Measurements from ENCODE around the gene POLR2F.

POLR2F gene

DNA sequence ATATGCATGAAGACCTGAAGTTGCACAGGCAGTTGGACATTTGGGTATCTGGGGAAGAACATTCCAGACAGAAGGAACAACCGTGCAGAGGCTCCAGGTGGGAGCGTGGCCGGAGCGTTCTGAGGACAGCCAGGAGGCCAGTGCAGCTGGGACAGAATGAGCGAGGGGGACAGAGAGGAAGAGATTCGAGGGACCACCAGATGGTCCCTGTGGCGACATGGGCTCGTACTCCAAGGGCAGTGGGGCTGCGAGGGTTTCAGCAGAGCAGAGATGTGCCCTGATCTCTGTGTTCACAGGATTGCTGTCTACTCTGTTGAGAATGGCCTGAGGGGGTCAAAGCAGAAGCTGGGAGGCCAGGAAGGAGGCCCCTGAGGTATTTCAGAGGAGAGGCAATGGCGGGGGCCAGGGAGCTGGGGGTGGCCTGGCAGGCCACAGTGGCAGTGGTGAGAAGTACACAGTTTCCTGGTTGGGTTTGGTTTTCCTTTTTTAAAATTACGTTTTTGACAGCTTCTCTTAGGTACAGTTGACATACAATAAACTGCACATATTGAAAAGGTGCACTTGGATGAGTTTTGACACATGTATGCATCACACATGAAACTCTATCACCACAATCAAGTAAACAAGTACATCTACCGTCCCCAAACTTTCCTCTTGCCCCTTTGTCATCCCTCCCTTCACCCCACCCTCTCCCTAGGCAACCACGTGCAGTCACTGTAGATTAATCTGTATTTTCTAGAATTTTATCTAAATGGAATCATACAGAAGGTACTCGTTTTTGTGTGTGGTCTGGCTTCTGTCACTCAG lies 55.7 kb downstream of the POLR2F start:
- DNase-seq = no peak

DNA sequence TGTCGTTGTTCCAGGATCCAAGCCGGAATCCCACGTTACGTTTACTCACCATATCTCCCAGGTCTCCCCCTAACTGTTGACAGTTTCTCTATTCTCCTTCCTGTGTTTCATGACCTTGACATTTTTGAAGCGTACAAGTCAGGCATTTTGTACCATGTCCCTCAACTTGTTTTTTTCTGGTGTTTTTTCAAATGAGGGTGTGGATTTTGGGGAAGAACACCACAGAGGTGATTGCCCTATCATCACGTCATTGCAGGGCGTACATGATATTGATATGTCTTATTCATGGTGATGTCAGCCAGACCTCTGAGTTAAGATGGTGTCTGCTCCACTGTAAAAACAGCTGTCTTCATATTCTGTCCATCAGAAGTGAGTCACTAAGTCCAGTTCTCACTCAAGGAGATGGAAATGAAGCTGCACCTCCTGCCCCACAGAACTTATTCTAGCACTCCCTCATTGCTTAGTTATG lies 59.1 kb downstream of the POLR2F start:
- DNase-seq = no peak

DNA sequence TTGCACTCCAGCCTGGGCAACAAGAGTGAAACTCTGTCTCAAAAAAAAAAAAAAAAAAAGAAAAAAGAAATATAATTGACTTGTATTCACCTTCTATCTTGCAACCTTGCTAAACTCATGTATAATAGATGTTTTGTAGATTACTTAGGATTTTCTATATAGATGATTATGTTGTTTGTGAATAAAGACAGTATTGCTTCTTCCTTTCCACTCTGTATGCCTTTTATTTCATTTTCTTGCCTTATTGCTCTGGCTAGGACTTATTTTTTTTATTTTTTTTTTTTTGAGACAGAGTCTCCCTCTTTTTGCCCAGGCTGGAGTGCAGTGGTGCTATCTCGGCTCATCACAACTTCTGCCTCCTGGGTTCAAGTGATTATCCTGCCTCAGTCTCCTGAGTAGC lies 60.6 kb downstream of the POLR2F start:
- no peak for DNase-seq

DNA sequence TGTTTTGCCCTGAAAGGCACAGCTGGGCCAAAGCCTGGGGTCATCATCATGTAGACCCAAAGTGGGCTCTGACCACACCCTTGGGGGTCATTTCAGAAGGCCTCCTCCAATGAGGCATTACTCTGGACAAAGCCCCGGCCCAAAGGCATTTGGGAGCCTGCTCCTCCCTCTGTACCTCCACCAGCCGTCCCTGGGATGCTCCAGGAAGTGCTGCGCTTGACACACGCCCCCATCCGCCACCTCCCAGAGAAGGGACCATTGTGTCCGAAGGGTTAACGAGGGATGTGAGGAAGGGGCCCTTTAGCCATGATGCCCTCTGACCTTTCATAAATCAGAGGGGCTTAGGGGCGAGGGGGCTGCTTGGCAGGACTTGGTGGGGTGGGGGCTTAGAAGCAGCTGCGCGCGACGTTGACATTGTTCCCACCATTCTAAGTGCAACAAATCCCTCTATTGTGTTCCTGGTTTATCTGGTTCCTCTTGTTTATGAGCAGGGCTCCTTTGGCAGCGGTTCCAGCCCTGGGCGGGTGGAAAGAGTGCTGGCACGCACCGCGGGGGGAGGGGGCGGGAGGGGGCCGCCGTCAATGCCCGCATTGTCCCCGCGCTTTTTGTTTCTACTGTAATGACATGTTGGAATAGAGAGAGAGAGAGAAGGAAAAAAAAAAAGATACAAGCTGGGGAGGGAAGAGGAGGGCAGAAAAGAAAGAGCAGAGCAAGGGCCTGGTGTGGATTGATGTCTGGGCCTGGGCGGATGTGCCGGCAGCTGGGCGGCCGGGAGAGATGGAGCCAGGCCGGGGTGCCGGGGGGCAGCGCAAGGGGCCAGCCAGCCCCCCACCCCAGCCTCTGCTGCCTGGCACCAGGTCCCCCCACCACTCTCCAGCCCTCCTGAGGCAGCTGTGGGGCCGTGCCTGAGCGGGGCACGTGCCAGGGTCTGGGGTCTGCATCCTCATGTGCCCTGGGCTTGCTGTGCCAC lies 63.0 kb downstream of the POLR2F start:
- DNase-seq = no peak

DNA sequence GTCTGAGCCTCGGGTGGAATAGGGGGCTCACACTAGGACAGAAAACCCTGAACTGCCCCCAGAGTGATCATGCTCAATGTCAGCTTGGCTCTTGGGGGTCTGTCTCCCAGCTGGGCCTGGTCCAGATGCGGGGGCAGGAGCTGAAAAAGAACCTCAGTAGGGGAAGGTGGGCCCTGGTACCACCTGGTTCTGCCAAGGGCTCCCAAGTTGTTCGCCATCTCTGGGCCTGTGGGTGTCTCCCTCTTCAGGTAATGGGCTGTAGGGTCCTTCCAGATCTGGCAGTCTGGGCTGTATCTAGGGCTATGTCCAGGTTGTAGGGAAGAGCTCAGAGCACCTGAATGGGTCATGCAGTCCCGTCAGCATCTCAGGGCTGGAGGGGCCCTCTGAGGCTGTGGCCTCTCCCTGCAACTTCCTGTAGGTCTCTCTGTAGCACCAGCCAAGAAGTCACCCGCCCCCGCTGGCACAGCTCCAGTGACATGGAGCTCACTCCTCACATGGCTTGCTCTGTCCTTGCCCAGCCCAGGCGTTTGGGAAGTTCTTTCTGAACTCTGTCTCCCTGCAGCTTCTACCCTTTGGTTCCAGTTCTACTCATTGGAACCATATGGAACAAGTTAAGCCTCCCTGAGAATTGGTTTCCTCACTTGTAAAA lies 63.9 kb downstream of the POLR2F start:
- DNase-seq = no peak

DNA sequence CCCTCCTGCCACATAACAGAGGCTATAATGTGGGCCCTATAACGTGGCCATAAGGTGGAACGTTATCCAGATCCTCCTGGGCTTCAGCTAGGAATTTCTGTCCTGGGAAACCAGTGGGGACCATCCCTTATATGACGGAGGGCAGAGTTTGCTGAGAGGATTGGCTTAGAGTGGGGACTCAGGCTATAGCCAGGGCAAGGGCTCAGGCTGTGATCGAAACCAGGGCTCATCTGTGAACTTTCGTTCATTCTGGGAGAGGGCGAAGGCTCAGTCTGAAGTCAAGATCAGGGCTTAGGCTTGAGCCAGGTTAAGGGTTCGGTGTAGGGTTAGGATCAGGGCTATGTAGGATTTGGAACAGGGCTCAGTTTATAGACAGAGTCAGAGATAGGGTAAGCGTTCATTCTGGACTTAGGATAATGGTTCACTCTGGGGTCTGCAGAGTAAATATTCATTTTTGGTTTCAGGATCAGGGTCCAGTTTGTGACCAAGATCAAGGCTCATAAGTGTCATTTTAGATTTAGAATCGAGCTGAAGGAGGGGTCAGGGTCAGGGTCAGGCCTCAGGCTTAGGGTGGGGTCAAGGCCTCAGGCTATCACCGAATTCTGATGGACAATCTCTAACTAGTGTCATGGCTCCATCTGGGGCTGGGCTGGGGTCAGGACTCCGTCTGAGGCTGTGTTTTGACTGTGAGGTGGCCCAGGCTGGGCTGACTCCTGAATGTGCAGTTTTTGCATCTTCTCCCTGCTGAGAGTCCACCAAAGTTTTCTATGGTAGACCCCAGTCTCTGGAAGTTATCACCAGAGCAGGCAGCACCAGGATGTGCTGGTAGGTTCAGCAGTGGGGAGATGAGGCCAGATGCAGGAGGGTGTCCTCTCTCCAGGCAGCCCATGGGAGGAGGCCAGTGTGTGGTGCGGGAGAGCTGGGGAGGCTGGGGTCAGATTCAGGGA lies 64.7 kb downstream of the POLR2F start:
- DNase-seq = no peak

Measured in NCI-H146 (cell line).